Stimulated activated naive CD8-positive, alpha-beta T cell treated with anti-CD3 and anti-CD28 coated beads, Interleukin-15, Interleukin-2, amounts not matched to agents 100 ng/mL and 50 ng/mL, for 24 hours (primary cell): ENCODE measurements around the gene HAO1.
"Not testable (repeated sequence)": the region's sequence is repeated elsewhere in the genome, so short reads cannot be mapped to it uniquely, and the experiment has no call there.

Experiments used
- H3K27ac Mint-ChIP-seq: one replicate; pipeline ENCODE4 v1.8.0; 2021; ENCODE audit warnings: mild to moderate bottlenecking, mixed read lengths
- H3K27me3 Mint-ChIP-seq: one replicate; pipeline ENCODE4 v1.8.0; 2021; ENCODE audit warnings: mixed read lengths
- H3K36me3 Mint-ChIP-seq: one replicate; pipeline ENCODE4 v1.8.0; 2021; ENCODE audit warnings: low read depth, mixed read lengths
- H3K4me1 Mint-ChIP-seq: one replicate; pipeline ENCODE4 v1.8.0; 2021; ENCODE audit warnings: low read depth, mixed read lengths
- H3K4me3 Mint-ChIP-seq: one replicate; pipeline ENCODE4 v1.8.0; 2021; ENCODE audit warnings: mild to moderate bottlenecking, mixed read lengths
- H3K9me3 Mint-ChIP-seq: one replicate; pipeline ENCODE4 v1.8.0; 2021; ENCODE audit warnings: mixed read lengths

The HAO1 gene

DNA sequence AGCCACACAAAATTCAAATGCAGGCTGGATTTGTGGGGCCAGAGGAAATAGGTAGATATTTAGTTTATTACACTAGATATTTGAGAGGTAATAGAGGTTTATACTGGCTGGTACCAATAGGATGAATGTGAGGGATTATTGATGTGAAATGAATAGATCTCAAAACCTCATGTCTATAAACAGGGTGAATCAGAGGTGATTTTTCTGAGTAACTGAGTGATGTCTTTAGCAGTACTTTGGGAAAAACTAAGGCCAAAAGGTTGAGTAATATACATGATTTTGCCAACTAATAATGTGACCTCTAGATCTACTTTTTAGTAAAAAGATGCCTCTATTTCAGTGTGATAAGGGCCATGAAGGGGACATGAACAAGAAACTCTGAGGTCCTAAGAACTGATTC lies 86.8 kb downstream of the HAO1 start:
- Mint-ChIP-seq H3K27ac (no peak overlapping the region), H3K9me3 (no peaks in the 10 kb centered on the region), H3K4me3 (no peak overlapping the region), H3K27me3 (peaks cover 9% of the 10 kb centered on the region), H3K36me3 (no peaks in the 10 kb centered on the region), H3K4me1 (no peaks in the 10 kb centered on the region)

DNA sequence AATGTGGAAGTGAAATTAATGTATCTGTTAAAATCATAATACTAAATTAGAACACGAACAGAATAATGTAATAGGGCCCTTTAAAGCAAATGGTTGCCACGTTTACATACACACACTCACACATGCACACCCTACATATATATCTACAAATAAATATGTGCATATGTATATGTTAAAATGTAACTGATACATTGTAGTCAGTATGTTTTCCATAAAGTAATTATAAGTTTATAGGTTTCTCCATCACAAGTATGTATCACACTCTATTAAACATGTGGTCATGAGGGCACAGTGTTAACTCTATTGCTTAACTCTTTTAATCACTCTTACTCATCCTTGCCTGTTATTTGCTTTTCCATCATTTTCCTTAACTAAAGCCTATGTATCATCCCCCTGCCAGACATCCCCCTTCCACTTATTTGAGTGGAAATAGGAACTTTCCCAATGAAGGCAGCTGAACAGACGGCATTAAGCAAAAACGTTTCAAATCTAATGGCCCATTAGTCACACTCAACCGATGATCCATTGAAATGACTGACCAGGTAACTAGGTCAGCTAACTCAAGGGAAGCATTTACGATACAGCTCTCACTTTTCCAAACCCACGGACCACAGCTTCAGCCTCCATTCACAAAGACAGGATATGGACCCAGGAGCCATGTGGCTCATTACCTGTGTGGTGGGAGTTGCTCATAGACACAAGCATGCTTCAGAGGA lies 89.3 kb downstream of the HAO1 start:
- peaks cover 2% of the 10 kb centered on the region for H3K27me3 Mint-ChIP-seq
- H3K4me1 Mint-ChIP-seq, result no peaks in the 10 kb centered on the region
- H3K36me3 Mint-ChIP-seq, result no peaks in the 10 kb centered on the region
- H3K27ac Mint-ChIP-seq, result no peak overlapping the region
- H3K4me3 Mint-ChIP-seq, result no peak overlapping the region
- H3K9me3 Mint-ChIP-seq, result no peaks in the 10 kb centered on the region

DNA sequence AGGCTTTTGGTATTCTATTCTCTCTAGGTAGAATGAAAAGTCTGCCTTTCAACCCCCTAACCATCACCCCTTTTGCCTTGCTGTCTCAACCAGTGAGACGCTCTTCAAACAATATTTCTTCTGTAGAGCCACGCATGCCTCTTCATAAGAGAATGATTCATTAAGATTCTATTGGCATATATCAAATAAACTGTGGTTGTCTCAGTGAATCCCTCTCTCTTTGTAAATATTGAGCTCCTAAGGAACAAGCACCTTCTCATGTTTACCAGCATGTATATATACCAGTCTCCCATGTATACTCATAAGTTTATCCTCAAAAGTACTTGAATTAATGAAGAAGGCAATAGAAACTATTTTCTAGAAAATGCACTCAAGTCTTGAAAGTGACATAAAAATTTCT lies 90.6 kb downstream of the HAO1 start:
- Mint-ChIP-seq H3K4me1 (no peaks in the 10 kb centered on the region), H3K4me3 (no peak overlapping the region), H3K27me3 (peaks cover 2% of the 10 kb centered on the region), H3K36me3 (no peaks in the 10 kb centered on the region), H3K27ac (no peak overlapping the region), H3K9me3 (no peaks in the 10 kb centered on the region)

DNA sequence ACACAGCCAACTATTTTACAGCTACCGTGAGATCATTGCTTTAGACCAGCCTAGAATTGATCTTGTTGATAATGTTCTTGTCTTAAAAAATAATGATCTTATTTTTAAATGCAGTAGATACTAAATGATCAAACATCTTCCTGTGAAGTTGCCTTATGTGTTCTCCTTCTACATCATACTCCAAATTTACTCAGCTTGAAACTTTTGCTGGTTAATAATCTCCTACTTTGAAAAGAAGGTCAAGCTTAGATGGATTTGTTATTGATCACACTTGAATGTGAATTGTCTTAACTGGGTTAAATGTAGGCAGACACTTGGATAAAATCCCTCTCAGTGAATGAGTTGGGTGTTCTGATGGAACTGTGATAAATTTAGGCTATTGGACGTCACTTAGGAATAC lies 91.9 kb downstream of the HAO1 start:
- no peaks in the 10 kb centered on the region for H3K4me1 Mint-ChIP-seq
- H3K36me3 Mint-ChIP-seq, result no peaks in the 10 kb centered on the region
- no peak overlapping the region for H3K27ac Mint-ChIP-seq
- peaks cover 2% of the 10 kb centered on the region for H3K27me3 Mint-ChIP-seq
- H3K4me3 Mint-ChIP-seq, result no peak overlapping the region
- H3K9me3 Mint-ChIP-seq, result no peaks in the 10 kb centered on the region

DNA sequence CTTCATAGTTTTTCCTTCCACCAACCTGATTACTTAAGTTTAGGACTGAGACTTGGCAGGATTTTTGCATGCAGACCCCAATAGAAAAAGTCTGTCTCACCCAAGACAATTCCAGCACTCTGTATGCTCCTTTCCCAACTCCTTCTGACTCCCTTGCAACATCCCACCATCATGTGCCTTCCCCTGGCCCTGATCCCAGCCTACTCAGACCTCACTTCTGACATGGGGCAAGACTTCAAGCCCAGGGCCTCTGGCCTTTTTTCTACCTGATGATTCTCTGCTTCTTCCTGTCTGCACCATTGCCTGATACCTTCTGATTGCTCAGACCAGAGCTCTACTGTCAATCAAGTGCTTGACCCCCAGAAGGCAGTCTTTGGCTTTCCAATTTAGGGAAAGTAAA lies 96.6 kb downstream of the HAO1 start:
- Mint-ChIP-seq H3K27ac (no peak overlapping the region), H3K4me1 (no peaks in the 10 kb centered on the region), H3K36me3 (no peaks in the 10 kb centered on the region), H3K9me3 (no peaks in the 10 kb centered on the region), H3K4me3 (no peak overlapping the region), H3K27me3 (peaks cover 4% of the 10 kb centered on the region)

DNA sequence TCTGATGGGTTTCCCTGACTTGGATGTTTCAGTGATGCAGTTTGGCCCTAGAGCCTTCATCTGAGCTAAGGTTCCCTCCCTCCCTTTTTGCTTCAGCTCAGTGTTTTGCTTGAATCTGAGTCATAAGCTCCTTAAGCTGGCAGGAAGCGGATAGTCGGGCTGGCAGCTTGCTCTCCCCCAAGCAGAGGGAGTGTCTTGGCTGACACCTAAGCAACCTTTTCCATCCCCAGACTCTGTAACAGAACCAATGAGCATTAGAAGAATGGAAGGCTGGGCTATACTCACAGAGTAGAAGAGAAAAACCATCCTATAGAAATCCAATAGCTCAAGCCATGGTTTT lies 98.3 kb downstream of the HAO1 start:
- Mint-ChIP-seq H3K9me3 (no peaks in the 10 kb centered on the region), H3K4me1 (no peaks in the 10 kb centered on the region), H3K27me3 (peaks cover 4% of the 10 kb centered on the region), H3K4me3 (no peak overlapping the region), H3K36me3 (no peaks in the 10 kb centered on the region), H3K27ac (no peak overlapping the region)

DNA sequence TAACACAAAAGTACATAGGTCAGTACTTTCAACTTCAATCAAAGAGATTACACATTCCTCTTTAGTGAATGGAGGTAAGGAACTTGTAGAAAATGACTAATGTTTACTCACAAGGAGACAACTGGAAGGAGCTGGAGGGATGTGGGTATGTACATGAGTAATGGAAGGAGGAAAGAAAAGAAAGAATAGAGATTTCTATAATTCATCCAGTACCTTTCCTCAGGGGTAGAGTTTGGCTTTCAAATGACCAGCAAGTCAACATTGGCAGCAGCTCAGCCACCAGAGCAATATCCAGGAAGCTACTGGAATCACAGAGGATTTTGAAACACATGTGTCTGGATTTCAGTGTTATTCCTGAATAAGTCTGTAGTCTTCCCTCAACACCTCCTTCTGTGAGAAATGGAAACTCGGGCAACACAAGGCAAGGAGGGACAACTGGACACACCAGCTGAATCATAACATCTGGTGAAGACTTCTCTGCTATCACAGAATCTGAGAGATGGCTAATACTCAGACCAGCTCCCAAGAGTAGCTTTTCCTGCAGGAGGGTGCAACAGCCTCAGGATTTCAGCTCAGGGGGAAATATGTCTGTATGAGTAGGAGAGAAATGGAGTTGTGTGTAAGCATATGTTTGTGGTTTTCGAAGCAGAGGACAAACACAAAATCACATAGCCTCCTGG lies 98.8 kb downstream of the HAO1 start:
- Mint-ChIP-seq H3K27me3 (peaks cover 4% of the 10 kb centered on the region), H3K4me3 (no peak overlapping the region), H3K9me3 (no peaks in the 10 kb centered on the region), H3K4me1 (no peaks in the 10 kb centered on the region), H3K27ac (no peak overlapping the region), H3K36me3 (no peaks in the 10 kb centered on the region)

DNA sequence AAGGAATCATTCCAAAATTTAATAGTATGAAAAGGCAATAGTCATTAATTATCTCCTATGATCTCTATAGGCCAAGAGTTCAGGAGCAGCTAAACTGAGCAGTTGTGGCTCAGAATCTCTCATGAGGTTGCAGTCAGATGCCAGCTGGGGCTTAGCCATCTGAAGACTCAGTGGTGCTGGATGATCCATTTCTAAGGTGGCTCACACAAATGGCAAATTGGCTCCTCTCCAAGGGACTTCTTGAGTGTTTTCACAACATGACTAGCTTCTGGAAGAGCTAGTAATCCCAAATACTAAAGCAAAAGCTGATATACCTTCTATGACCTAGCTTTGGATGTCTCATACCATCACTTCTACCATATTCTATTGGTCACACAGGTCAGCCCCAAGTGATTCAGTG lies 104.2 kb downstream of the HAO1 start:
- H3K9me3 Mint-ChIP-seq, result peaks cover 5% of the 10 kb centered on the region
- no peak overlapping the region for H3K4me3 Mint-ChIP-seq
- H3K4me1 Mint-ChIP-seq, result no peaks in the 10 kb centered on the region
- H3K27me3 Mint-ChIP-seq, result no peaks in the 10 kb centered on the region
- no peaks in the 10 kb centered on the region for H3K36me3 Mint-ChIP-seq
- no peak overlapping the region for H3K27ac Mint-ChIP-seq

DNA sequence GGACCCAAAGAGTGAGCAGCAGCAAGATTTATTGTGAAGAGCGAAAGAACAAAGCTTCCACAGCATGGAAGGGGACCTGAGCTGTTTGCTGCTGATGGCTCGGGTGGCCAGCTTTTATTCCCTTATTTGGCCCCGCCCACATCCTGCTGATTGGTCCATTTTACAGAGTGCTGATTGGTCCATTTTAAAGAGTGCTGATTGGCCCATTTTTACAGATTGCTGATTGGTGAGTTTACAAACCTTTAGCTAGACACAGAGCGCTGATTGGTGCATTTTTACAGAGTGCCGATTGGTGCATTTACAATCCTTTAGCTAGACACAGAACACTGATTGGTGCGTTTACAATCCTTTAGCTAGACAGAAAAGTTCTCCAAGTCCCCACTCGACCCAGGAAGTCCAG lies 105.8 kb downstream of the HAO1 start:
- not testable (repeated sequence) for H3K27me3 Mint-ChIP-seq, H3K4me3 Mint-ChIP-seq, H3K9me3 Mint-ChIP-seq, H3K36me3 Mint-ChIP-seq, H3K27ac Mint-ChIP-seq, H3K4me1 Mint-ChIP-seq
